Cardiac septum (tissue), 1 donor: Measurements from ENCODE around the gene FSIP1. TPM values are rescaled to one million over a fixed set of nuclear protein-coding genes. Genes with fewer than 3 reads are reported as not detected.

Experiments used
- DNase-seq: peaks from one replicate; pipeline ENCODE4 v3.0.0-alpha.2; 2020; ENCODE audit warnings: low spot score
- intact Hi-C: fragments of 100-400 bp; cut with DNase I; formaldehyde crosslinking; loops from one replicate; pipeline ENCODE4 v1.14.0; 2022
- total RNA-seq: library from RNA; stranded (reverse); fragmentation: NEBNext Ultra II Directional; extraction: Animal tissue kit (Norgen Biotek cat#: 25700); gene quantifications from one replicate; pipeline ENCODE4 v1.2.1, GENCODE V29; 2021
- donor health status: DM: no; HTN: no; CAD: no.

Gene FSIP1
- total RNA-seq, 1 donor from 2014 or later = 2.0 TPM

DNA sequence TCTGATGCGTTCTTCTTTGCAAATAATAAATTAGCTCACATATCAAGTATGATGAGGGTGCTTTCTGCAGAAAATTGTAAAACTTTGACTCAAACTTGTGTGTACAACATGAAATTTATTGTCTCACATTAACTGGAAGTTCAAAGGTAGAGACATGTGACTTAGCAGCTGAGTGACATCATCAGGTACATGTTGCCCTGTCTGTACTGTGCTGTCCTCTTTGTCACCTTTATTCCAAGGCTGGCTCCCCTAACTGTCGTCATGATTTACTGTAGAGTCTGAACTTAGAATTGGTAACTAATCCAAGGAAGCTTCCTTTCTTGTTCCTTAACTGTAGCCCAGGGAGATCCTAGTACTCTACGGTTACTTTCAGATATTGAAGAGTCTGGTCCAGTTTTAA, 12.3 kb upstream of the FSIP1 start:
- intact Hi-C loops = no loop called here
- DNase-seq = no peak

DNA sequence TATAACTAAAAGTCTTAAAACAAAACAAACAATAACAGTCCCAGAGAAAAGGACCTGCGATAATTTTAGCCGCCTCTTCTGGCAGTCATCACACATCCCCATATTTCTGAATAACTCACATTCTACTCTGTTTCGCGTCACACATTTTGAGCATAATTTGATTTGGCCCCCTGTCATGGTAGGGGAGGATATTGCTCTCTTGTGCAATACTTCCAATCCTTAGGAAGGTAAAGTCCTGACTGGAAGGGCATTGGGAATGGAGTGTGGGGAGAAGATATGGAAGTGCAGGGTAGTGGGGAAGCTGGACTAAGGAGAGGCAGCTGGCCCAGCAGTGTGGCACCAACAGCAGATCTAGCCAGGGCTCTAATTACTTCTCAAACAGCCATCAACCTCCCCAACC, 11.3 kb upstream of the FSIP1 start:
- intact Hi-C loops = no loop called here
- no peak for DNase-seq

DNA sequence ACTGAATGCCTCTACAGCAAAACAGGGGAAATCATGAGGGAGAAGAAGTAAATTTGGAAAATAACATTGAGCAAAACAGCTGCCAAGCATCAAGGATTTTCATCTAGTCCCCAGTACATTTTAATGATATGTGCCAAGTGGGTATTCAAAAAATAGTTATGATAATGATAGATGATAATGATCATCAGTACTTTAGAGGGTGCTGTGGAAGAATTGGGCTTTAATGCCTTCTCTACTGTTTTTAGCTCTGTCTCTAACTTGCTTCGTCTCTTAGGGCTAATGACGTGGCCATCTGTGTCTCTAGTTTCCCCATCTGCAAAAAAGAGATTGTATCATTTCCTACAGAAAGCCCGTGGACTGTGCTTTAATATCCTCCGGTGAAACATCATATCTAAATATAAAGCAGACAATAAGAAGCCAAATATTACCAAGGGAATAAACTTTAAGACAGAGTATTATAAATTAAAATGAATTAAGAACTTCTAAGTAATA, 10.2 kb upstream of the FSIP1 start:
- intact Hi-C loops = no loop called here

DNA sequence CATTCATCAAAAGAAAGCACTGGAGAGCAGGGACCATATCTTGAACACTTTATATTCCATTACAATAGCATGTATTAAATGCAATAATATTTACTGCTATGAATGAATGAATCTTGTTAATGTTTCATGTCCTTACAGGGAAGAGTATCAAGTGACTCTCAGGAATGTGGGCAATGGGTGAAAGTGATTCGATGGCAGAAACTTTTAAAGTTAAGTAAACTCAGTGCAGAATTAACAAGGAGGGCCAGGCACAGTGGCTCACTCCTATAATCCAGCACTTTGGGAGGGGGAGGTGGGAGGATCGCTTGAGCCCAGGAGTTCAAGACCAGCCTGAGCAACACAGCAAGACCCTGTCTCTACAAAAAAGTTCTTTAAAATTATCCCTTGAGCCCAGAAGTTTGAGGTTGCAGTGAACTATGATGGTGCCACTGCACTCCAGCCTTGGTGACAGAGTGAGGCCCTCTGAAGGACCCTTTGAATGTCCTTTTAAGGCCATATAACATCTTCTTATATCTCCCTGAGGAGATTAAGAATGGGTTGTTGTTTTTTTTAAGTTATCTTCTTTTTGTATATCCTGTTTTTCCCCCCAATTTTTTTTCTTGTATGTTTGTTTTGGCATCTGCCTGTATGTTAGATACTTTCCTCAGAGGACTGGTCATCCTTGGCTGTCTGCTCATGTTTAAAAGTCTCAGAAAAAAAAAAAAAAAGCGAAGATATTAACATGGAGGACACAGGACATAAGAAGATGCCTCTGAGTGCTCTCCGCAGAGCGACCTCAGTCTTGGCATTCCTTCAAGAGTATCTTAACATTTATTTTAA, 9.6 kb upstream of the FSIP1 start:
- intact Hi-C loops = no loop called here
- DNase-seq = no peak

More for the DNA sequence above, 10.2 kb upstream of the FSIP1 start:
- DNase-seq = no peak

DNA sequence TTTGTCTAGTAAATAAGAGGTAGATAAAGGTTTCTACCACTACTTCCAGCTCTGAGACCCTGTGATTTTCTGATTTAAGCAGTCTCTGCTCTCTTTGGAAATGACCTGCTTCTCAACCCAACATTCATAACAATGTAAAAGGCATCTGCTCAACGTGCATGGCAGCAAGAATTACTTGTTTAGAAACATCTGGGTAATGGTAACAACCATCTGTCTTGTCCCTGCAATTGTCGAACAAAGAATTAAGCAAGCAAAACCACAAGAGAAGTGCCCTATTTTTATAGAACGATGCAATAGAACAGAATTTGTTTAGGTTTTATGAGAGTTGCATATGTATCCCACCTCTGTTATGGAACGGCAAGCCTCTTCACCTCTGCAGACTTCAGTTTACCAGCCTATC, 7.1 kb upstream of the FSIP1 start:
- intact Hi-C loops = loop anchor here (5.0 to 10.0 kb wide), 5 partner anchors 88 to 1335 kb away; partner anchors contain the start of genes EIF2AK4, FAM98B and SRP14

DNA sequence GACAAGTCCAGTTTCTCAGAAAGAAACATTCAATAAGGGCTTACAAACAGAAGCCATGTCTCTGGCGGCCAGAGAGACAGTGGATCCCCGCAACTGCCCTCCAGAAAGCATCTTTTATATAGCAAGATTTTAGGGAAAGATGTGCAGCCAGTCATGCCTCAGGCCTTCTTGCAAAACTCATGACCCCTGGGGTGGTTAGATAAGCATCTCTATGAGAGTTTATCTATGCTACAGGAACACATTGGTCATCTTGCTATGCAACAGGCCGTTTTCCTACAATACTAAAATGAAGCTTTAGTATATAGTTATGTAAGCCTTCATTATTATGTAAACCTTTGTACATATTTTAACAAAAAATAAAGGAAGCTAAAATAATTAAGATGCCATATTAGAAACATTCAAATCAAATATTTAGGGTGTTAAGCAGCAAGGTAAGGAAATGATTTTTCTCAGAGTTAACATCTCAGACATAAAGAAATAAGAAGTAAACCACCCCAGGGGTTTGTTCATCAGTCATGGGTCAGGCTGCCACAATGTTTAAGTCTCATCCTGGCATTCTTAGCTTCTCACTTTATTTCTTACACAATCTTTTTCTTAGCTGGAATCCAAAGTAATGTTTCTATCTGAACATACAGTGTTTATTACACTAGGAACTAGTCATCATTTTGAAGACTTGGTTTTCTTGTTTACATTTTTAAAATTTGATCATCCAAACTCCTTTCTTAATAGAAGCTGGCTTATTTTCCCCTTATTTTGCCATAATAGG, 6.3 kb upstream of the FSIP1 start:
- intact Hi-C loops = loop anchor here (5.0 to 10.0 kb wide), 5 partner anchors 88 to 1334 kb away; partner anchors contain the start of genes EIF2AK4, FAM98B and SRP14
- no peak for DNase-seq

More for the DNA sequence above, 7.1 kb upstream of the FSIP1 start:
- DNase-seq = no peak

DNA sequence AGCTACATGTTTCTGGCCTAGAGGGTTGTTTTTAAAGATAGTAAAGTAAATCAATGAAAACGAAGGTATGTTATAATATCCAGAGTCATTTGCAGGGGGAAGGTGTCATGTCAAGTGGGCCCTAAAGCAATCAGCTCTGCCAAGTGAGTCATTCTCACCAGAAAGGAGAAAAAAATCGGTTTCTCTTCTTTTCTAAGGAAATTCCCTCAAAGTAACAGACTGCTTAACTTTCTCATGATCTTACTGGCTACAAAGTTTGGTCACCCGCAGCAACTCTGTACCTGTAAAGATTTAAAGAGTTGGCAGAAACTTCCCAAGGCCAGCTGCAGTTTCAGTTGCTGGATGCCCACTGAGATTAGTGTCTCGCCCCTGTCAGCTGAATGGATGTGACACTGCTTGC, 5.5 kb upstream of the FSIP1 start:
- DNase-seq = no peak
- intact Hi-C loops = loop anchor here (5.0 to 10.0 kb wide), 5 partner anchors 89 to 1333 kb away; partner anchors contain the start of genes EIF2AK4, FAM98B and SRP14

DNA sequence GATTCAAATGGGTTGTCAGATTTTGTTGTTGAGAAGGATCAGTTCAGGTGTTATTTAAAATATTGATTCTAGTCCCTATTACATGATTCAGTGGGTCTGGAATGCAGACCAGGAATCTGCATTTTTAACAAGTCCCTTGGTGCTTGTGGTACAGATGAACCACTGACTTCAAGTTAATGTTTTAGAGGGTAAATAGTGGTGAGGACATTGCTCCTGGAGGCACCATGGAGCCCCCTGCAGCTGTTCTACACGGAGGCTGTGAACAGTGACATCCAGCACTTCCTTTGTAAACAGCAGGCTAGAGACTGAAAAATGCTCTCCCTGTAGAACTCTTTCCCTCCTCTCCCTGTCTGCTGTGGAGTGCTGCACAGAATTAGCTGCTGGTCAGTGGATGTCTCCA, 4.8 kb upstream of the FSIP1 start:
- no peak for DNase-seq
- intact Hi-C loops = loop anchor here (5.0 to 10.0 kb wide), 5 partner anchors 90 to 1333 kb away; partner anchors contain the start of genes EIF2AK4, FAM98B and SRP14

DNA sequence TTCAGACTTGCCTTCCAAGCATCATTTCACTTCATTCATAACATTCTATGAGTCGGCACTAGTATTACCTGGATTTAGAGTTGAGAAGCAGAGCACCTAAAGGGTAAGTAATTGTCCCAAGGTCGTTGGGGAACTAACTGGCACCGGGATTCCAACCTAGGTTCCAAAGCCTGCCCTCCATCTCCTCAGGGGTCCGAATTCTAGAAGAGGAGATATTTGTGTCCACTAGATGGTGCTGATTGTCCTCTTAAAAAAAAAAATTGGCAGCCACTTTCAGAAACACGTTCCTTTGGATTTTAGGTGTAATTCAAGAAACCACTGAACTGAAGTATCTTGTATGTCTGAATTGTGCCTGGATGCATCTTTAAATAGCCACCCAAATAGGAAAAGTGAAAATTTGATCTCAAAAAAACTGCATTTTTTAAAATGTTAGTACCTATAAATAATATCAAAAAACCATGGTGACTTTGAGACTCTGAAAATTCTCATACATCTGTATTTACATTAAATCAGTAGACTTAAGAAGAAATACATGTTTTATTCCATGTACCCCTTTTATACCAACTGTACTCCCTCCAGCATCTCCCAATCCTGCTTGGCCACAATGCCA, 3.9 kb upstream of the FSIP1 start:
- intact Hi-C loops = loop anchor here (5.0 to 10.0 kb wide), 5 partner anchors 91 to 1332 kb away; partner anchors contain the start of genes EIF2AK4, FAM98B and SRP14
- no peak for DNase-seq

DNA sequence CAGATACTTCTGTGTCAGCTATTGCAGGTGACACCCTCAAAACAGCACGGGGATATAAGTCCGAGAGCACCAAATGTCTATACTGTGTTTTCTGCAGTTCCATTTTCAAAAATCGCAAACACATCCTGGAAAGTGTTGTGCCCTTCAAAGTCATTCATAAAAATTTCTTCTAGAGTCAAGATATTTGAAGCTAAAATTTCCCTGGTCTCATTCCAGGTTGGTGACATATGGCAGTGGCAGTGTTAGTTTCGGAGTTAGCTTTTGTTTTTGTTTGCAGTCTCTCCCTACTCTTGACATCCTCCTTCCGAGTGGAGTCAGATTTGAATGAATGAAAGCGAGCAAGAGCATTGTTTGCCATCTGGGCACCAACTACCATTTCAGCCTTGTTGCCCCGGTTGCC, 3.2 kb upstream of the FSIP1 start:
- intact Hi-C loops = loop anchor here (5.0 to 10.0 kb wide), 5 partner anchors 91 to 1331 kb away; partner anchors contain the start of genes EIF2AK4, FAM98B and SRP14
- DNase-seq = no peak

DNA sequence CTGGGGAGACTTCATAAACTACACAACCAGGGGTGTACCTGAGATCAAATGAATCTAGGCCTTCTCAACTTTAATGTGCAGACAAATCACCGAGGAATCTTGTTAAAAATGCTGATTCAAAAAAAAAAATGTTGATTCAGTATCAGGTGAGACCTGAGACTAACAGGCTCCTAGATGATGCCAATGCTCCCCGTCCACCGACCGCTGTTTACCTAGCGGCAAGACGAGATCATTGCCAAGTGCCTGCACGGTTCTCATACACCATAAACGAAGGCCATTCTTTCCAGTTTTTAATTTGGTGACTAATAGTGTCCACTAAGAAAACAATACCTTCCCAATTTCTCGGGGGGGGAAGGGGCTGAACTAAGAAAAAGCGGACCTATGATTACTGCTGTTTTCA, 2.5 kb upstream of the FSIP1 start:
- intact Hi-C loops = loop anchor here (5.0 to 10.0 kb wide), 5 partner anchors 92 to 1330 kb away; partner anchors contain the start of genes EIF2AK4, FAM98B and SRP14
- DNase-seq = no peak

DNA sequence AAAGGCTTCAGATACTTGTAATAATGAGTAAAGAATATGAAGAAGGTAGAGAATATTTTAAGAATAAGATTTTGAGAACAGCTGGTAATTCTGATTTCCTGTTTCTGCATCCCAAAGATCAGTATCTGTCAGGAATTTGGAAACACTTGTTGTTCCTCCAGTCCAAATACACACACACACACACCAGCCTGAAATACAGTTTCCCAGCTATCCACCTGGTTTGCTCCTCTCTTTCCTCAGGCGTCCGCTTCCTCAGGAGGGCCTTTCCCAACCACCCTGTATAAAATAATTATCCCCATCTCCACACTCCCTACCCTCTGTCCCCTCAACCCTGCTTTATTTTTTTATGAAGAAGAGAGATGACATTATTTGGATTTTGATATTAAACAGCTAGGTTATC, 2.0 kb upstream of the FSIP1 start:
- DNase-seq = no peak
- intact Hi-C loops = loop anchor here (5.0 to 10.0 kb wide), 5 partner anchors 93 to 1330 kb away; partner anchors contain the start of genes EIF2AK4, FAM98B and SRP14

DNA sequence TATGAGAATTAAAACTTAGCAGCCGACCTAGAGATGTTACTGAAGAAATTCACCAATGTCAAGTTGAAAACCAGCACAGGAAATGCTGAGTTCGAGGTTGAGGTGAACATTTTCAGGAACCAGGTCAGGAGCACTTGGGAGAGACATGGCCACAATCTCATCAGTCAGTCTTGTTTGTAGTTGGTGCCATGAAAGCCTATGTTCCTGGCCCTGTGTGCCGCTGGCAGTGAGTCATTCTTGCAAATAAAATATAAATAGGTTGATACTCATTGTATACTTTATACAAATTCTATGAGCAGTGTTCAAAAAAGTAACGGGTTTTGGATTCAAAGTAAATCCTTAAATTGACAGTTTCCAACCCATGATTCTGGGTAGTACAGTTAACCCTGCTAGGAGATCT, 1.5 kb upstream of the FSIP1 start:
- no peak for DNase-seq
- intact Hi-C loops = loop anchor here (10.0 kb wide), 2 partner anchors 251 to 1329 kb away; partner anchors contain the start of genes FAM98B and SRP14

DNA sequence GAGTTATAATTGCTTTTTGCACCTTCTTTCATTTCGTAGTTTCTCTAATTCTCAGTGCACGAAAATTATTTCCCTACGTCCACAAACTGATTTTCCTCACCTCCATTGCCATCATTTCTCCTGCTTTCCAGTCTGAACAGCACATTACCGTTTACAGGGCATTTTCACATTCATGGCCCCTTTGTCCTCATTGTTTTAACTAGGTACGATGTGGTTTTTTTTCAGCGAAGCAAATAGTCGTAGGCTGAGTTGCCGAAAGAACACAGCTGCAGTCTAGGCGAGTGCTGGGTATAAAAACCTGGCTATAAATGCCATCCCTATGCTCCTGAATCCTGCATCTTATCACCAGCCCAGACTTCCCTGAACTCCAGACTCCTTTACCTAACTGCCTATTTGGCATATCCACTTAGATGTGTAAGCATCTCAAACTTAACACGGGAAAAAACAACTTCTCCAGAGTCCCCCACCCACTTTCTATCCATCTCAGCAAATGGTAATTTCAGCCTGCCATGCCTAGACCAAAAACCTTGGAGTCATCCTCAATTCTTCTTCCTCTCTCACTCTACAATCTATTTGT, 691 bp upstream of the FSIP1 start:
- intact Hi-C loops = loop anchor here (10.0 kb wide), 2 partner anchors 251 to 1329 kb away; partner anchors contain the start of genes FAM98B and SRP14
- DNase-seq = no peak

DNA sequence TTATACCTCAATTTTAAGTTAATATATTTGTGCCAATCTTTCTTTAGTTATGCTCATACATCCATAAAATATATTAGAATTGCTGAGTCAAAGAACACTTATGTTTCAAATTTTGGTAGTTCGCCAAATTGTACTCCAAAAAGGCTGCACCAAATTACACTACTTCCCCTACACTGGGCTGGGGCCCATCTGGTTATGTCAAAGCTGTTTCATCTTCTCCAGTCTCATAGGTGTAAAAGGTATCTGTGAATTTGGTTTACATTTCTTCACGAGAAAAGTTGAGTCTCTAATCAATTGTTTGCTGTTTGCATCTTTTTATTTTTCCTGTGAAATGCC, 706 bp downstream of the FSIP1 start:
- intact Hi-C loops = loop anchor here (10.0 kb wide), 2 partner anchors 253 to 1327 kb away; partner anchors contain the start of genes FAM98B and SRP14
- no peak for DNase-seq

DNA sequence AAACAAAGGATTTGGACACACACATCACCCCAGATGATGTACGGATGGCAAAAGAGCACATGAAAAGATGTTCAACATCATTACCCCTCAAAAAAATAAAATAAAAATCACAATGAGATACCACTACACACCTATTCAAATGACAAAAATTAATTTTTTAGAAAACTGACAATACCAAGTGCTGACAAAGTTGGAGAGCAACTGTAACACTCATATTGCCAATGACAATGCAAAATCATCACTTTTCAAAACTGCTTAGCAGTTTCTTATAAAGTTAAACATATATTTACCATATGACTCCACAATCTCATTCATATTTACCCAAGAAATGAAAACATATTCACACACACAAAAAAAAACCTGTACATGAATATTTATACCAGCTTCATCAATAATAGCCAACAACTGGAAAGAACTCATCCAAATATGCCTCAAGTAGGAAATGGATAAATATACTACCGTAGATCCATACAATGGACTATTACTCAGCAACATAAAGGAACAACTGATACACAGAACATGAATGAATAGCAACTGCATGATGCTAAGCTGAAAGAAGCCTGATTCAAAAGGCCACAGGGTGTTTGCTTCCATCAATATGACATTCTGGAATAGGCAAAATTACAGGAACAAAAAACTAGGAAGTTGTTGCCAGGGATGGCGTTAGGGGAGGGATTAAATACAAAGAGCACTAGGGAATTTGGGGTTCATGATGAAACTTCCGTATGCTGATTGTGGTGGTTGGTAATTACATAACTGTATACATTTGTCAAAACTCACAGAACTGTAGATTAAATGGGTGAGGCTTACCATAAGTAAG, 1.3 kb downstream of the FSIP1 start:
- intact Hi-C loops = loop anchor here (10.0 kb wide), 2 partner anchors 253 to 1327 kb away; partner anchors contain the start of genes FAM98B and SRP14
- DNase-seq = no peak

DNA sequence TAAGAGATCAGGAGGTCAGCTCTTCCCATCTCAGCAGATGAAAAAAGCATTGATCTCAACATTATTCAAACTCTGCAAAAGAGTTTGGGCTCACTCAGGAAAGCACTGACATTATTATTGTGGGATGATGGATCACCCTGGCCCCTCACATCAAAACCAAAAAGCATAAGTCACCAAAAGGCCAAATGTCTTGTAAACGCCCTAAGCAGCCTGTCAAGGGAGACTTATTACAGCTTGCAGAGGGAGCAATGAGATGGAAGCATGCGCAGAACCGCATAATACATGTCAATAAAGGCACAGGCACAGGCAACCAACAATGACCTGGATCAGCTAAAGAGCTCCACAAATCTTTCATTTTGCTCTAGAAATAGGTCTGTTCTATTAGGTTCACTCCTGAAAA, 4.6 kb downstream of the FSIP1 start:
- DNase-seq = no peak
- intact Hi-C loops = no loop called here

DNA sequence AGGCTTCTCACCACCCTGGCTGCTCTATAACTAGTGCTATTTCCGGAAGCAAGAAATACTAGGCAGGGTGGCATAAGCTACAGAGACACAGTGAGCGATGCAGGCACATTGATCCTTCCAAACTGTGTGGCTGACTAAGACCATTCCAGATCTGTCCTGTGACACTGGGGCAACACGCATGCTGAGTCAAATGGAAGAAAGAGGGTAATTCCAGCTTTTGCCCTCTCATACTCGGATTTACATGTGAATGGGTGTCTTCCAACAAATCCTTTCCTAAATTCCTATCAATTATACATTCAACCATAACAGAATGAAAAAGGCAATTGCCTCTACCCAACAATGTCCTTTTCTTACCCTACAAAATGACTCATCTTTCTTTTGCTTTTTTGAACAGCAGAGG, 5.1 kb downstream of the FSIP1 start:
- DNase-seq = no peak
- intact Hi-C loops = no loop called here
